HG02938 (cell line): Measurements from ENCODE around the gene MTSS2.

Experiments used
- ATAC-seq: cut with Tn5 transposase; IDR thresholded peaks from one replicate; pipeline ENCODE4 v1.9.1; 2021; ENCODE audit warnings: mild to moderate bottlenecking, moderate library complexity; ENCODE audit not compliant: unreplicated experiment

The MTSS2 gene

DNA sequence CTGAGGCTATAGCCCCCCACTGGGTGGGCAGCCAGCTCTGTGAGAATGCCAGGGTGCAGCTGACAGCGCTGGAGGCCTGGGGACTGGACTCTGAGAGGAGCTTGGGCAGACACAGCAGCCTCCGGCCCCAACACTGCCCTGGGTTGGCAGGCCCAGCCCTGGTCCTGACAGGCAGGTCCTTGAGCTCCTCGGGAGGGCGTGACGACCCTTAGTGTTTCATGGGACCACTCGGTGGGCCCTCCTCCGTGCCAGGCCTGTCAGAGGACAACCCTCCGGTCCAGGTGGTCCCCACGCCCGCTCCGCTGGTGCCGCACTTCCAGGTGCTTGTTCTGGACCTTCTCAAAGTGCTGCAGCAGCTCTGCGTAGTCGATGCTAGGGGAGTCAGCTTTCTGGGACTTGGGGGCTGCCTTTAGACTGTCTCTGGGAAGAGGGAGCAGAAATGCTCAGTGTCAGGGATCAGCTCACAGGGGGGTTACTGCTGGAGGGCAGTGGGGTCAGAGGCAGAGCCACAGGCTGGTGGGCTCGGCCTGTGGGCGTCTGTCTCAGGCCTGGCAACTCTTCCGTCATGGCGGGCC lies 1.9 kb upstream of the MTSS2 start:
- ATAC-seq: no peak

DNA sequence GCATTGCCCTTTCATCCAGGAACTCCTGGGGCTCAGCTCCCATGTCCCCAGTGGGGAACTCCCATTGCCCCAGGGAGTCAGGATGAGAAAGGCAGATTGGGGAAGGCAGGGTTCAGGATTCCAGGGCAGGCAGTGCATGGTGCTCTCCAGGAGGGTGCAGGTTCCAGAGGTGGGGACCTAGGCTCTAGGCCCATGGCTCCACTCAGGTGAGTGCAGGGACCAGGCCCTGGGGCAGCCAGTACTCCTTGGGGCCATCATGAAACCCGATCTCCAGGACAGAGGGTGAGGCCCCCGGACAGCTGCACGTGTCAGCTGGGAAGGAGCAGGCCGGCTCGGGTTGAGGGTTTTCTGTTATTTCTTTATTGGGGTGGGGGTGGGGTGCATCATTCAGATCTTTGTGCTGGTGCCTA lies 1.3 kb upstream of the MTSS2 start:
- ATAC-seq: no peak

DNA sequence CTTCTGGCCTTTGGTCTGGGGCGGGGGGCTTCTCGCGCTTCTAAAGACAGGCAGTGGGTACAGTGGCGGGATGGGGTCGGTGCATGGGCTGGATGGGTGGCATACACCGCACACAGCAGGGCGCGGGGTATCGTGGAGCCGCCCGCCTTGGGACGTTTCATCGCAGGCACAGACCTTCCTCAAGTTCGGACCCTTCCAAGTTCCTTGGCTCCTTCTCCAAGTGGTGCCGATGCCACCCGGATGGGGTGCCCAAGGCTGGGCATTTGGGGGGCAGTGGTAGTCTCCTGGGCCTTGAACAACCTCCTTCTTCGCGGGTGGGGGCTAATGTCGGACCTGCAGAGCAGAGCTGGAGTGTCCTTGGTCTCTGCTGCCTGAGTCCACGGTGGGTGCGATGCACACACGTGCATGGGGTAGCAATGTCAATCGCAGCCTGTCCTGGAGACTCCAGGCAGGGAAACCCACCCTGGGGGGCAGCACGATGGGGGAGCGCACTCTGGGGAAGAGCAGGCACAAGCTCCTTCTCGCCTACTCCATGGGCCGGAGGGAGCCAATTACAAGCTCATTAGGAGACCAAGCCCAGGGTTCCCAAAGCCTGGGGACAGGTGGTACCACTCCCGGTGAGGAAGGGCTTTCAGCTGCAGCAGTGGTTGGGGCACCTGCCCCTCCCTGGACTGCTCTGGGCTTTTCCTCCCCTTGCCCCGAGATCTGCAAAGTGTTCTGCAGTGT lies 686 bp upstream of the MTSS2 start:
- no peak for ATAC-seq

DNA sequence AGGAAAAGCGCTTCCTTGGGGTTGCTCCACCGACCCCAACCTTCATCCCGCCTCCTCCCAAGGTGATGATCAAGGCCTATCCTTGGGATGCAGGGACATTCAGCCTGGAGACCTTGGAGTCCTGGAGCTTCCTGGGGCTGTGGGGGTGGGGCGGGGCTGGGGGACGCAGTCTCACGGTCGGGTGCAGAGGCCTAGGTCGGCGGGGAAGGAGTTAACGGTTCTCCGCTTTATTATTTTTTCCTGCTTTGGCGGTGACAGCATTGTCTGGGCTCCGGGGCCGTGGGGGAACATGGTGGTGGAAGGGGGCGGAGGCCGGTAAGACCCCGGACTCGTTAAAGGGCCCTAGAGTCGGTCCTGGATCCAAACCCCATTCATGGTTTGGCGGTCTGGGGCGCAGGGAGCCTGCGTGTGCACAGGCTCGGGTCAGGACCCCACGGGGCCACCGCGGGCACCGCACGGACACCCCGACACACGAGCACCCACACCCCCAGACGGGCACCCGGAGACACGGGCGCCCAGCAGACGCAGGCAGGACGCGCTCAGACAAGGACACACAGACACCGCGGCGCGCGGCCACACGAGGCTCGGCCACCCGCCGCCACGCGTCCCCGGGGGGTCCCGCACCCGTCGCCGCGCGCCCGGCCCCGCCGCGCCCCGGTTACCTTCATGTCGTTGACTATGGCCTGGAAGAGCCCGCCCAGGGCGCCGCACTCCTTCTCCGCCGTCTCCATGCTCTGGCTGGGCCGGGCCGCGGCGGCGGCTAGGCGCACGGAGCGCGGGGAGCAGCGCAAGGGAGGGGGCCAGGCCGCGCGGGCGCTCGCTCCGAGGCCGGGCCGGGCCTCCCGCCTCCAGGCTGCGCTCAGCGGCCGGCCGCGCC lies 554 bp downstream of the MTSS2 start:
- ATAC-seq: no peak

DNA sequence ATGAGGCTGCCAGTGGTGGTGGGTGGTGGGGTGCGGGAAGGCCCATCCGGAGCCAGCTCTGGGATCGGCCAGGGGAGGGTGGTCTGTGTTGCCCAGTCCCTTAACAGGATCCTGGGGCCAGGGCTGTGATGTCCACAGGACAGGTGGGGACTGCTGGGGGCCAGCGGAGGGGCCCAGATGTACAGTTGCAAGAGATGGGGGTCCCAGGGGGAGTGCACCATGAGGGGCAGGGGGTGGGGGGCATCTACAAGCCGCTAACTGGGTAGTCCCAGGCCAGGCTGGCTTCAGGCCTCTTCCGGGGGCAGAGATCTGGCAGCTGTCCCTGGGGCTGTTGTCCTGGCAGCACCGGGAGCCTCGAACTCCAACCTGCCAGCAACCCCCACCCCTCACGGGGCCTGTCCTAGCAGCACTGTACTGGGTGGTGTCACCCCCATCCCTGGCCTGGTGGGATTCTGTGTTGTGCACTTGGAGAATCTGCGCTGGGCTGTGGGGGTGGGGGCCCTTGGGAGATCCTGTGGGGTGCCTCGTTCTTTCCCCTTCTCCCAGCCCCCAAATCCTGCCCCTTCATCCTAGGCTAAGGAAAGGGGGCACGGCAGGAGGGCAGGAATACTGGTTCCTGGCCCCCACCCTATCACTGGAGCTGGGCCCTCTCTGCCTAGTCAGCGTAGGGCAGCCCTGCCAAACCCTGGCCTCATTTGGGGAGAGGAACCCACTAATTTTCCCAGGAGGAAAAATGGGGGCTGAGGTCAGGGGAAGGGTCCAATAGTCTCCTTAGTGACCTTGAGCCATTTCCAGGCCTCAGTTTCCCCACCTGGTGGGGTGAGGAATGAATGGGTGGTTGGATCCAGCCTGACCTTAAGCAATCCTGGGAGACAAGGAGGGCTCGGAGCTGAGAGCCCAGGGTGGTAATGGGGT lies 1.4 kb downstream of the MTSS2 start:
- no peak for ATAC-seq

DNA sequence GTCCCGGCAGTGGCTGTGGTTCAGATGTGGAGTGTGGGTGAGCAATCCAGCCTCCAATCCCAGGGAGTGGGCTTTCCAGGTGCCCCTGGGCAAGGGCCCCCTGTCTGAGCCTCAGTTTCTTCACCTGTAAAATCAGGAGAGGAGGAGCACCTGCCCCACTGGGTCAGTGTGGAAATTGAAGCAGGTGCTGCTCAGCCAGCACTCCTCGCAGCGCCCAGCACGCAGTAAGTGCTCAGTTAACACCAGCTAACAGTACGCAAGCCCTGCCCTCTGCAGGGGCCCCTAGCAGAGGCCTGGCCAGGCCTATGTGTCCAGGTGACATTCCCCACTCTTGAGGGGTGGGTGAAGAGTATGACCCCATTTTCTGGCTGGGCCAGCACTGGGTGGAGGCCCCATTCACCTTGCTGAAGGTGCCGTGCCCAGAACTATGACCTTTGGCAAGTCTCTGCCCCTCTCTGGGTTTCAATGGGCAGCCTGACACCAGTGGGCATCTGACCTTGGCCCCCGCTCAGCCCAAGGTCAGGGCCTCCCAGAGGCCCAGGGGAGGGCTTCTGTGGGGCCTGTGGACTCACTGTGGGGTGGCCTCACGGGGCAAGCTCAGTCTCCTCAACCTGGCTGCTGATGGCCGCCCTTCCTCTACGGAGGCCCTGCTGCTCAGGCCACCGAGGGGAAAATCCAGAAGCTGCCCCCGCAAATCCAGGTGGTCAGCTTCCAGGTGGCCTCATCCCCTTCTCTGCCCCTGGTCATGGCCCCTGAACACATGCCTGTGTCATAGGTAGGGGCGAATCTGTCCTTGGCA lies 2.5 kb downstream of the MTSS2 start:
- ATAC-seq: no peak

DNA sequence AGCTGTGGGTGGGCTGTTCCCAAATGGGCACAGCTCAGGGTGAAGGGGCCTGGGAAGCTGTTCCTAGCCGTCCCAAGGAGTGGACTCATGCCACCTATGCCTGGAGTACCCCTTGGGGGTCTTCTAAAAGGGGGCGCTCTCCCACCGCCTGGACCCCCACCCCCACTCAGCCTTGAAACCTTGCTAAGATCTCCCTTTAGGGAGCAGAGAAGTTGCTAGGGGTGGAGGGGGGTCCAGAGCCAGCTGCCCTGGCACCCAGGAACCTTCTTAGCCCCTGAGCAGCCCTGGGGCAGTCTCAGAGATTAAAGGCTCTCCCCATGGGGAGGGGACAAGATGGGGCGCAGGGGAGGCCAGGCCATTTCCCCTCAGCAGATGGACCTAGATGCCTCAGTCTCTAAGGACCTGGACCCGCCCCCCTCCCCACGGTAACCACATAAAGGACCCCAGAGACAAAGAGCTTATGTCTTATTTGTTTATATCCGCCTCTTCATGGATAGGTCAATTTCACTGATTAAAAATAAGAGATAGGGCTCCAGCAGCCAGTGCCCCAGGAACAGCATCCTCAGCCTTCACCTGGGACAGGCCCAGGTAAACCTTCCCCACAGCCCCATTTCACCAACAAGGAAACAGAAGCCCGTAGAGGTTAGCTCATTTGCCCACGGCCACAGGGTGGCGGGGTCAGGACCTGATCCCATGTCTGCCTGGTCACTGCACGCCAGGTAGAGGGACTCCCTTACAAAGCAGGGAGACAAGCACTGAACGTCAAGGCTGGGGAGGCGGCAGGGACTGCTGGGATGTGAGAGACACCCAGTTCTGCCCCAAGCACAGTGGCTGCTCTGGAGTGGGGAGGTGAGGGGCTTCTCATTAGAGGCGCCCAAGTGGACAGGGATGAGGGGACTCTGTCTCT lies 3.4 kb downstream of the MTSS2 start:
- ATAC-seq: no peak

DNA sequence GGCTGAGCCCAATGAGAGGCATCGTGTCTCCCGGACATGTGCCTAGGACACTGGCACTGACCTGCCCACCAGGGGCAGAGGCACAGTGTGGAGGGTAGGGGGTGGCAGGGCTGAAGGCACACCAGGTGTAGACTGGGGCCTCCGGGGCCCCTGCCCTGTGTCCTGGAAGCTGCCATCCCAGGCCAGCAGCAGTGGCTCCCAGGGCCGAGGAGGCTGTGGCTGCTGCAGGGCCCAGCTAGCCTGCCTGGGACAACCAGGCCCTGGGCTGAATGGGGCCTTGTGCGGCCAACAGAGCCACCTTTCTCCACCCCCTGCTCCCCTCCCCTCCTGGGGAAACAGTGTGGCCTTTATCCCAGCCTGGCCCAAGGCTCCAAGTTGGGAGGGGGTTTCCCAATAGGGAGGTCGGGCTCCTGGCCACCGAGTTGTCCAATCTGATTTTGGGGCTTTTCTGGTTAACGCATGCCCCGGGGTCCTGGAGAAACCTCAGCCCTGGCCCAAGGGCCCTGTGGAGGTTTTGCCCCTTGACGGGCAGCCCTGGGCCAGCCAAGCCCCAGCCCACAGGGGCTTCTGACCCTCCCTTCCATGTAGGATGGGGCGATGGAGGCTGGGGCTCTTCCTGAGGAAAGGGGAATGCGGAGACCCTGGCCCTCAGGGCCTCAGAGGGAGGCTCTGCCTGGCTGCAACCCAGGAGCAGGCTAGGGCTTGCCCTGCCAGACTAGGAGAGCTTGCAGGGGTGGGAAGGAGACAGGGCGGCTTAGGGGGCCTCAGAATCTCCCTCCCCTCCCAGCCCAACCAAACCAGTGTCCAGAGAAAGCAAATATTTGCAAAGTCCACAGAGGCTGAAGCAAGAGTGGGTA lies 4.2 kb downstream of the MTSS2 start:
- no peak for ATAC-seq

DNA sequence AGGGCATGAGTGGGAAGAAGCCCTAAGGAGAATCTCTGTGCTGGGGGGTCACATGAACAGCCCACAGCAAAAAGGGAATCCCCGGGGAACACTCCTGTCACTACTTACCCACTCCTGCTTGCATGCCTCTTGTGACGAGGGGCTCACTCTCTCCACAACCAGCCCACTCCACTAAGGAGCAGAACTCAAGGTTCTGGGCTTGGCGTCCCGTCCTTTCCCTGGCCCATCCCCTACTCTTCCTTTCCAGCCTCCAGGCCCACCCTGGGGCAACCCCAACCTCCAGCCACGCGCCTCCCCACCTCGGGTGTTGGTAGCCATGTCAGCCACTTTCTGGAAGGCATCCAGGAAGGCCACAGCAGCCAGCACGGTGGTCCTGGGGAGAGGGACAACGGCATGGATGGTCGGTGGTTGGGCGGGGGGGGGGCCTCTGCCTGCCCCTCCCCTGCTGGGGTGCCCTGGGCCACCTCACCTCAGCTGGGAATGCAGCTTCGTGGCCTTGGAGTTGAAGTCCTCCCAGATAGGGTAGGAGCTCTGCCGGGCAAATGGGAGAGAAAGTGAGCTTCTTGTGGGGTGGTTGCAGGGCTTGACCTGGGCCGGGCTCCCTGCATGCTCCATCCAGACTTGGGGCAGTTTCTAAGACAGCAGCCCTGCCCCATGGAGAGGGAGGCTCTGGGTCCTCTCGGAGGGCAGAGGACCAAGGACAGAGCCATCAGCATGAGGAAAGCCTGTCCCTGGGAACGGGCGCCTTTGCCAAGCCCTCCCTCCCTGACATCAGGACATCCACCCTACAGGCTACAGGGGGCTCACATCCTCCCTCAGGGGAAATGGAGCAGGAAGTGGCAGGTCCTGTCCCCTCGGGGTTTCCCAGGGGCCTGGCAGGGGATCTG lies 5.1 kb downstream of the MTSS2 start:
- ATAC-seq: no peak

DNA sequence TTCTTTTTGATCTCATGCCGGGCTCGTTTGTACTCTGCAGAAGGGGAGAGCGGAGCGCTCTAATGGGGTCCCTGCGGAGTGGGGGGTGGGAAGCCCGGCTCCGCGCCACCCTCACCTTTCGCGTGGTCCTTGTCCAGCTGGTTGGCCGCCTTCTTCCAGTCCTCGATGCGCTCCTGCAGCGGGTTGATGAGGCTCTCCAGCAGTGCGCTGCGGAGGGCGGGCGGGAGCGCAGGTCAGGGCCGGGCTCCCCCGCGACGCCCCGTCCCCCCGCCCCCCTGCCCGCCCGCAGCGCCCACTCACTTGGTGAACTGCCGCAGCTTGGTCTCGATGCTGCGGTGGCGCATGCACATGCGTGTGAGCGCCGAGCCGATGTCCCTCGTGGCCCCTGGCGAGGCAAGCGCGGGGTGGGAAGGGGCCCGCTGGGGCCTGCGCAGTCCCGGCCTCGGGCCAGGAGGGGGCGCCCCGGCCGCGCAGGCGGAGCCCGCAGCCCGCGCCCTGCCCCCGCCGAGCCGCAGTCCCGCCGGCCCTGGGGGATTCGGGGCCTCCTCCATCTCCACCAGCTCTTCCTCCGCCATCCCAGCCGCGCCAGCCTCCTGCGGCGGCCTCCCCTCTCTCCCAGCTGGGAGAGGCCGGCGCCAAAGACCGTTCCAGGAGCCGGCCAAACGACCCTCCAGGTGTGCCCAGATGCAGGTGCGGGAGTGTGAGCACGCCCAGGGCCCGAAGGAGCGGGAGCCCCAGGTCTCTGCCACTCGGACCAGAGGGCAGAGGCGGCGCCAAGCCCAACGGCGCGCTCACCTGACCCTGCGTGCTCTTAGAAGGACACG lies 6.0 kb downstream of the MTSS2 start:
- ATAC-seq: no peak

DNA sequence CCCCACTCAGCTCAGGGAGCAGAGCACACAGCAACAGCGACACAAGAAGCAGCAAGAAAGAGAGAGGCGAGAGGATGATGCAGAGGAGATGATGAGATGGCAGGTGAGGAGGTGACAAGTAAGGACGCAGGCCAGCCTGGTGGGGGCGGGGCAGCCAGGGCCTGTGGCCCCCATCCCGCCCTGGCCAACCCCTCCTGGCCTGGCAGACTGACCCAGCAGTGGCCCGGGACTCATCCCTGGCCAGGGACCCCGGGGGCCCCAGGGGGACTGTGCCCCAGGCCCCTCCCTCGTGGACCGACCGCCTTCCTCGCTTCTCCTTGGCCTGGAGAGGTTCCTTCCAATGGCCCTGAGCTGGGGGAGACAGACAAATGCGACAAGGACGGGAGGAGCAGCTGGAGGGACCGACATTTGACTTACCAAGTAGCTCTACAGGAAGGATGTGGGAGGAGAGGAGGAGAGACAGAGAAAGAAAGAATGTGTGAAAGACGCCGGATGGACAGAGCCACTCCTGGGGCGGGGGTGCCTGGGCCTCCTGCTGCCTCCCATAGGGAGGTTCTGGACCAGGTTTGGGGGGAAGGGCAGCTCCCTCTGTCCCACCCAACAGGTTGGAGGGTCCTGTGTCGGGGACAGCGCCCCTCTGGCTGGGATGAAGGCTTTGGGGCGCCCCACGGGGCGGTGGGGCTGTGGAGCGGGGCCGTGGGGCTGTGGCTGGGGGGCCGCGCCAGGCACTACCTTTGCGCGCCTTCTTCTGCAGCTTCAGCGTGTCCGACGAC lies 6.8 kb downstream of the MTSS2 start:
- ATAC-seq: no peak

DNA sequence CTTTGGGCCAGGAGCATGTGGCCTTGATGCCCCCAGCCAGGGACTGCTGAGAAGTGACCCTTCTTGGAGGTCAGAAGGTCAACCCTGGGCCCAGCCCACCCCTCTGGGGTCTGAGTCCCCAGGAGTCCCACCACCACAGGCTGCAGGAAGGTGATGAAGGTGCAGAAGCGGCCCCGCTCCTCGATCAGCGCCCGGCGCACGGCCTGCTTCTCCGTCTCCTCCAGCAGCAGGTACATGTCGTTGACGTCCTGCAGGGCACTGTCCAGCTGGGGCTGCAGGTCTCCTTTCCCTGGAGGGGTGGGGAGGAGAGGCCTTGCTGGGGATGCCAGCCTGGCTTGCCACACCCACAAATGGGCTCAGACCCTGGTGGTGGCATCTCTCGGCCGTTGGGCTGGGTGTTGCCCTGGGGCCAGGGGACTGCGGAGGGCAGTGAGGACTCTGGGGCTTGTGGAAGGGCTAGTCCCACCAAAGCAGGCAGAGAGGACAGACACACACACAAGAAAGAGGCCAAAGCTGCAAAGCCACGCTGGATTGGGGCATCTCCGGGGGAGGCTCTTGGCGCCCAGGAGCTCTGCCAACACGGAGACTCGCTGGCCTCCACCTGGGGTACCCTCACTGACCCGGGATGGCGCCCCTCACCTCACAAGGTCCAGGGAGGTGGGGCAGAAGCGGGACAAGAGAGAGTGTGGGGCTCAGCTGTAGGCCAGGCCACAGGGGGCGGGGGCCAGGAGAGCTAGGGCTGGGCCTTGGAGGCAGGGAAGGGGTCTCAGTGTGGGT lies 7.5 kb downstream of the MTSS2 start:
- ATAC-seq: no peak

DNA sequence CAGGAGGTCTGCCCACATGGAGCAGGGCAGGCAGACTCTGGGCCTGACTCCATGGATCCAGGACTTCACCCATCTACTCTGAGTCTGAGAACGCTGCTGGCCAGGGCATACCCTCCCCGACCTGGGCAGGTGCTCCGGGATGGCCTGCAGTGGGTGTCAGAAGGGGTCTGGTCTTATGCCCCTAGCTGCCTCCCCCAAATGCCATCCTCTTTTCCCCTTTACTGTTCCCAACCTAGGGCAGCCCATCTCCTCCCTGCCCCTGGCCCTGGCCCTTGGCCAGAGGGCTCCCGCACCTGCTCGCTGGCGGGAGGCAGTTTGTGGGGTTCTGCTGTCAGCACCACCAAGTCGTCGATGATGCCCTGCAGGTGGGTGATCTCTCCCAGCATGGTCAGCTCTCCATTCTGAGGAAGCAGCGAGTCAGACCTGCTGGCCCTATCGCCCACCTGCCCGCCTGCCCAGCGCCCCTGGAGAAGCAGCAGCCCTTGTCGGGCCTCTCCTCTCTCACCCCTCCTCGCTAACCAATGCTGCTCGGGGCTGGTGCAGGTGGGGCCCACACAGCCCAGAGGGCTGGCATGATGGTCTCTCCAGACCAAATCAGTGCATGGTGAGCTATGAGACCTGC lies 8.2 kb downstream of the MTSS2 start:
- no peak for ATAC-seq
